Lower leg skin (tissue), 4 donors: ENCODE measurements around the gene BRD4. TPM values are rescaled to one million over a fixed set of nuclear protein-coding genes. Genes with fewer than 3 reads are reported as not detected.

Experiments used
- DNase-seq, 2 donors: peaks; one replicate each; pipeline ENCODE4 v3.0.0-alpha.2; 2019; ENCODE audit warnings: low spot score in 2 of 2
- H3K4me3 ChIP-seq: fragments of 200-600 bp; sonication (generic); 2 replicates; pipeline ENCODE4 v1.5.1; 2017; ENCODE audit warnings: mild to moderate bottlenecking, low read depth; ENCODE audit not compliant: poor library complexity, severe bottlenecking
- CTCF ChIP-seq, 3 donors: fragments of 450-650 bp; IDR thresholded peaks; one replicate each; pipeline ENCODE4 v1.5.1; 2016; ENCODE audit warnings: antibody characterized with exemption in 3 of 3, mild to moderate bottlenecking in 3 of 3, moderate library complexity in 2 of 3
- POLR2A ChIP-seq, 2 donors: fragments of 450-650 bp; IDR thresholded peaks; one replicate each; pipeline ENCODE4 v1.6.1; 2016 to 2017; ENCODE audit warnings: antibody characterized with exemption in 2 of 2, mild to moderate bottlenecking in 1 of 2, moderate library complexity in 1 of 2
- WGBS, 2 donors: methylation state at CpG; one replicate each; pipeline ENCODE4 v1.1.5; 2018; 5-methylcytosine and 5-hydroxymethylcytosine counted together
- intact Hi-C: fragments of 100-400 bp; cut with DNase I; formaldehyde crosslinking; loops from one replicate; pipeline ENCODE4 v1.15.0; 2023; ENCODE audit warnings: low total_unique reads
- total RNA-seq, 4 donors: library from RNA; depleted of rRNA; stranded (reverse); fragments of >200 nt; gene quantifications; one replicate each; pipeline ENCODE4 v1.1.0, GENCODE V29; 2016

The BRD4 gene
- total RNA-seq, 4 donors from 2014 or later, result 34.8 to 78.6 (median 49.2) TPM

DNA sequence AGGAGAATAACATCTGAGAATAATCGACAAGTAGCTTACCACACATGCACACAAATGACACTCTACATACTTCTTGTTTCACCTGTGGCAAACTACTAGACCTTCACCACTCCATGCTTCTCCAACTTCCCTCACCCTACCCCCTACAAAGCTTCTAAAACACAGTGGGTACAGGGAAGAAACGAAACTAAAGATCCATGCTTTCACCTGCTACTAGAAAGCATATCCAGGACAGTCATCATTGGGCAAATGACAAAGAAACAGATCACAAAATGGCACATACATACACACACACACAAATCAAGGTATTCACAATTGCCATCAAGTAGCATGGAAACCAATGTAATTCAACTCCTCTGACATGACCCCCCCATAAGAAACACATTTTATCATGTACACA lies 10.6 kb downstream of the BRD4 start:
- intact Hi-C loops, result no loop called here
- no peak overlapping the region for H3K4me3 ChIP-seq
- TF ChIP-seq POLR2A (IDR thresholded peaks at IDR 0.05) (no peak), CTCF (IDR thresholded peaks at IDR 0.05) (no peak)
- no peak for DNase-seq
- WGBS, 2 donors, result 50 to 60% methylated on average over 2 of the region's 2 CpGs

GRCh38 chr19:15320116-15320515 lies 12.2 kb downstream of the BRD4 start:
- no peak overlapping the region for H3K4me3 ChIP-seq
- intact Hi-C loops, result no loop called here
- no peak for TF ChIP-seq CTCF (IDR thresholded peaks at IDR 0.05)
- TF ChIP-seq POLR2A (IDR thresholded peaks at IDR 0.05), result no peak
- no peak for DNase-seq
- 31 to 37% methylated on average over 4 of the region's 4 CpGs for WGBS, 2 donors

- intact Hi-C loops, result no loop called here
- DNase-seq, result no peak
- TF ChIP-seq CTCF (IDR thresholded peaks at IDR 0.05) (no peak), POLR2A (IDR thresholded peaks at IDR 0.05) (no peak)
- no peak overlapping the region for H3K4me3 ChIP-seq
- 45 to 49% methylated on average over 6 of the region's 6 CpGs for WGBS, 2 donors
Observed at GRCh38 chr19:15318241-15318691, 14.1 kb downstream of the BRD4 start.

DNA sequence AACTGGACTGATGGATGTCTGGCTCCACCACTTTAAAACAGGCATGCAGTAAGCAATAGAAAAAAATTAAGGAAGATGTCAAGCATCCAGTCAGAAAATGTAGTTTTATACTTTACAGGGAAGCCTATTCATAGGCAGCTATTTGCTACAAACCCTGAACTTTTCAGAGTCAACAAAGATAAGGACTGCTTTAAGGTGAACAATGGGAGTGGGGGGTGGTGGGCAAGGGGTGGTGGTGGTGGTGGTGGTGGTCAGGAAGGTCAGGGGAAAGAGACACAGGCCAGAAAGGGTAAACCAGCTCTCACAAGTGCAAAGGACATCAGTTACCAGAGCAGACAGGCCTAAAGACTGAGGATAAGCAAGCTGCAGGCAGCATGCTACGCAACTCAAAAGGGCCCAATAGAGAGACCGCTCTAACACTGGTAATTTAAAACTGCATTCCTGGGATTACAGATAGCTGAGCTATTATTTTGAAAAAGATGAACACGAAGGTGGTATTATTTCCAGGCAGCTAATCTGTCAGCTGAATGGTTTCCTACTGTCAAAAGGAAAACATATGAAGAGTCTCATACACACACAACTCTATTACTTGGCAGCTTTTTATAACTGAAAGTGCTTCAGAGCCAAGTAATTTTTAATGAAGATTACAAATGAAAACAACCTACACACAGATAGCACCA lies 14.8 kb downstream of the BRD4 start:
- H3K4me3 ChIP-seq, result no peak overlapping the region
- intact Hi-C loops, result no loop called here
- 41 to 49% methylated on average over 3 of the region's 3 CpGs for WGBS, 2 donors
- no peak for TF ChIP-seq POLR2A (IDR thresholded peaks at IDR 0.05)
- TF ChIP-seq CTCF (IDR thresholded peaks at IDR 0.05), result no peak
- DNase-seq, result no peak

GRCh38 chr19:15316498-15316897 lies 15.8 kb downstream of the BRD4 start:
- no peak overlapping the region for H3K4me3 ChIP-seq
- no peak for TF ChIP-seq POLR2A (IDR thresholded peaks at IDR 0.05)
- intact Hi-C loops, result no loop called here
- no peak for DNase-seq
- WGBS, 2 donors, result 85 to 98% methylated on average over 2 of the region's 2 CpGs

GRCh38 chr19:15315101-15315500 lies 17.2 kb downstream of the BRD4 start:
- no peak overlapping the region for H3K4me3 ChIP-seq
- DNase-seq, result no peak
- TF ChIP-seq CTCF (IDR thresholded peaks at IDR 0.05) (no peak), POLR2A (IDR thresholded peaks at IDR 0.05) (no peak)
- WGBS, 2 donors, result 56 to 60% methylated on average over 6 of the region's 6 CpGs
- intact Hi-C loops, result no loop called here
